B cell (primary cell): ENCODE data around the gene KIF3A.

ENCODE experiments used
- CTCF ChIP-seq: fragments of 200-600 bp; IDR thresholded peaks from one replicate; pipeline ENCODE4 v1.8.0; 2022; ENCODE audit warnings: antibody characterized with exemption, mild to moderate bottlenecking
- EZH2 ChIP-seq: IDR thresholded peaks from 2 replicates; pipeline ENCODE4 v1.6.1; 2012; ENCODE audit warnings: borderline replicate concordance, low read depth, mild to moderate bottlenecking, moderate library complexity, low read length; ENCODE audit not compliant: insufficient read depth, poor library complexity, severe bottlenecking

GRCh38 chr5:132756542-132756941 is 19.2 kb upstream of the KIF3A start:
- TF ChIP-seq CTCF (no peak), EZH2 (no peak)
